Memory B cell (primary cell): ENCODE data around the gene GNG4.
A peak's percentile ranks its signal among the peaks of the same experiment; 100 is the strongest.
"Not testable (repeated sequence)": the region's sequence is repeated elsewhere in the genome, so short reads cannot be mapped to it uniquely, and the experiment has no call there.

Experiments
- ATAC-seq: fragments of 150-1000 bp; cut with Tn5 transposase; 2 replicates; pipeline ENCODE4 v1.10.0; 2021; ENCODE audit warnings: low read depth, mild to moderate bottlenecking, moderate library complexity
- DNase-seq, 2 donors: peaks; one replicate each; pipeline ENCODE4 v3.0.0; 2022; ENCODE audit warnings: low spot score in 2 of 2
- H3K27ac Mint-ChIP-seq: one replicate; pipeline ENCODE4 v1.8.0; 2022; ENCODE audit warnings: mild to moderate bottlenecking, moderate library complexity, mixed read lengths
- H3K27me3 Mint-ChIP-seq: one replicate; pipeline ENCODE4 v1.8.0; 2022; ENCODE audit warnings: mixed read lengths
- H3K36me3 Mint-ChIP-seq: one replicate; pipeline ENCODE4 v1.8.0; 2022; ENCODE audit warnings: mild to moderate bottlenecking, mixed read lengths
- H3K4me1 Mint-ChIP-seq: one replicate; pipeline ENCODE4 v1.8.0; 2022; ENCODE audit warnings: mixed read lengths
- H3K4me3 Mint-ChIP-seq: one replicate; pipeline ENCODE4 v1.8.0; 2022; ENCODE audit warnings: mild to moderate bottlenecking, moderate library complexity, mixed read lengths
- H3K9me3 Mint-ChIP-seq: one replicate; pipeline ENCODE4 v1.8.0; 2022; ENCODE audit warnings: mixed read lengths

The GNG4 gene

GRCh38 chr1:235661568-235661967 is 12.0 kb upstream of the GNG4 start:
- no peak for DNase-seq
- no peaks in the 10 kb centered on the region for H3K4me1 Mint-ChIP-seq
- ATAC-seq: no peak
- no peaks in the 10 kb centered on the region for H3K9me3 Mint-ChIP-seq
- H3K27ac Mint-ChIP-seq: no peak overlapping the region
- H3K36me3 Mint-ChIP-seq: peaks cover 29% of the 10 kb centered on the region
- H3K4me3 Mint-ChIP-seq: no peak overlapping the region
- no peaks in the 10 kb centered on the region for H3K27me3 Mint-ChIP-seq

GRCh38 chr1:235659186-235659771 is 9.7 kb upstream of the GNG4 start:
- peaks cover 31% of the 10 kb centered on the region for H3K36me3 Mint-ChIP-seq
- peaks cover 4% of the 10 kb centered on the region for H3K27me3 Mint-ChIP-seq
- no peak overlapping the region for H3K27ac Mint-ChIP-seq
- H3K4me1 Mint-ChIP-seq: no peaks in the 10 kb centered on the region
- H3K4me3 Mint-ChIP-seq: no peak overlapping the region
- DNase-seq: no peak
- ATAC-seq: no peak
- peaks cover 1% of the 10 kb centered on the region for H3K9me3 Mint-ChIP-seq

GRCh38 chr1:235657747-235658526 is 8.4 kb upstream of the GNG4 start:
- no peak for DNase-seq
- no peak overlapping the region for H3K27ac Mint-ChIP-seq
- peaks cover 5% of the 10 kb centered on the region for H3K9me3 Mint-ChIP-seq
- H3K4me1 Mint-ChIP-seq: no peaks in the 10 kb centered on the region
- peaks cover 24% of the 10 kb centered on the region for H3K36me3 Mint-ChIP-seq
- no peak for ATAC-seq
- peaks cover 9% of the 10 kb centered on the region for H3K27me3 Mint-ChIP-seq
- no peak overlapping the region for H3K4me3 Mint-ChIP-seq

GRCh38 chr1:235657269-235657668 is 7.7 kb upstream of the GNG4 start:
- peaks cover 5% of the 10 kb centered on the region for H3K9me3 Mint-ChIP-seq
- ATAC-seq: no peak

GRCh38 chr1:235652364-235652763 is 2.8 kb upstream of the GNG4 start:
- ATAC-seq: no peak
- peaks cover 18% of the 10 kb centered on the region for H3K27me3 Mint-ChIP-seq
- H3K4me3 Mint-ChIP-seq: no peak overlapping the region
- DNase-seq: no peak
- H3K36me3 Mint-ChIP-seq: peaks cover 7% of the 10 kb centered on the region
- H3K4me1 Mint-ChIP-seq: peaks cover 7% of the 10 kb centered on the region
- H3K9me3 Mint-ChIP-seq: peaks cover 5% of the 10 kb centered on the region
- no peak overlapping the region for H3K27ac Mint-ChIP-seq

More at GRCh38 chr1:235657269-235657668, 7.7 kb upstream of the GNG4 start:
- Mint-ChIP-seq H3K36me3 (peaks cover 19% of the 10 kb centered on the region), H3K4me3 (no peak overlapping the region), H3K27me3 (peaks cover 11% of the 10 kb centered on the region), H3K27ac (no peak overlapping the region), H3K4me1 (no peaks in the 10 kb centered on the region)
- DNase-seq: no peak

- H3K27me3 Mint-ChIP-seq: peaks cover 22% of the 10 kb centered on the region
- H3K4me1 Mint-ChIP-seq: peaks cover 7% of the 10 kb centered on the region
- H3K36me3 Mint-ChIP-seq: peaks cover 3% of the 10 kb centered on the region
- DNase-seq (no peak), ATAC-seq (no peak)
- peak overlapping the region; percentile 53 for H3K4me3 Mint-ChIP-seq
- H3K9me3 Mint-ChIP-seq: peaks cover 5% of the 10 kb centered on the region
- no peak overlapping the region for H3K27ac Mint-ChIP-seq
Measured at GRCh38 chr1:235651170-235651806, 1.7 kb upstream of the GNG4 start.

GRCh38 chr1:235650341-235651169 is 971 bp upstream of the GNG4 start:
- H3K36me3 Mint-ChIP-seq: peaks cover 3% of the 10 kb centered on the region
- peak in 1 of 2 donors; percentile 3 for DNase-seq
- peak overlapping the region; percentile 53 for H3K4me3 Mint-ChIP-seq
- peaks cover 5% of the 10 kb centered on the region for H3K9me3 Mint-ChIP-seq
- no peak overlapping the region for H3K27ac Mint-ChIP-seq
- H3K27me3 Mint-ChIP-seq: peaks cover 25% of the 10 kb centered on the region
- ATAC-seq: peak; percentile 29
- H3K4me1 Mint-ChIP-seq: peaks cover 7% of the 10 kb centered on the region

- peak overlapping the region; percentile 78 for H3K4me3 Mint-ChIP-seq
- H3K27ac Mint-ChIP-seq: no peak overlapping the region
Measured at GRCh38 chr1:235648954-235649367, 623 bp downstream of the GNG4 start.

GRCh38 chr1:235648407-235648907 is 1.1 kb downstream of the GNG4 start:
- peak overlapping the region; percentile 78 for H3K4me3 Mint-ChIP-seq
- H3K36me3 Mint-ChIP-seq: no peaks in the 10 kb centered on the region
- peaks cover 7% of the 10 kb centered on the region for H3K4me1 Mint-ChIP-seq
- peaks cover 25% of the 10 kb centered on the region for H3K27me3 Mint-ChIP-seq
- no peaks in the 10 kb centered on the region for H3K9me3 Mint-ChIP-seq
- DNase-seq (no peak), ATAC-seq (no peak)
- H3K27ac Mint-ChIP-seq: no peak overlapping the region

More at GRCh38 chr1:235648954-235649367, 623 bp downstream of the GNG4 start:
- H3K27me3 Mint-ChIP-seq: peaks cover 27% of the 10 kb centered on the region
- peaks cover 3% of the 10 kb centered on the region for H3K9me3 Mint-ChIP-seq
- ATAC-seq (peak; percentile 67), DNase-seq (peak; percentile 21 to 35)
- peaks cover 7% of the 10 kb centered on the region for H3K4me1 Mint-ChIP-seq
- no peaks in the 10 kb centered on the region for H3K36me3 Mint-ChIP-seq

GRCh38 chr1:235647537-235647936 is 2.0 kb downstream of the GNG4 start:
- peaks cover 30% of the 10 kb centered on the region for H3K27me3 Mint-ChIP-seq
- H3K4me1 Mint-ChIP-seq: peaks cover 13% of the 10 kb centered on the region
- not testable (repeated sequence) for ATAC-seq, H3K4me3 Mint-ChIP-seq, H3K9me3 Mint-ChIP-seq, DNase-seq, H3K36me3 Mint-ChIP-seq, H3K27ac Mint-ChIP-seq

GRCh38 chr1:235646463-235646862 is 3.1 kb downstream of the GNG4 start:
- H3K36me3 Mint-ChIP-seq: no peaks in the 10 kb centered on the region
- H3K27ac Mint-ChIP-seq: no peak overlapping the region
- peaks cover 21% of the 10 kb centered on the region for H3K4me1 Mint-ChIP-seq
- peaks cover 36% of the 10 kb centered on the region for H3K27me3 Mint-ChIP-seq
- no peaks in the 10 kb centered on the region for H3K9me3 Mint-ChIP-seq
- no peak overlapping the region for H3K4me3 Mint-ChIP-seq
- ATAC-seq (no peak), DNase-seq (no peak)

GRCh38 chr1:235644693-235645305 is 4.8 kb downstream of the GNG4 start:
- no peak for ATAC-seq
- H3K4me3 Mint-ChIP-seq: no peak overlapping the region
- H3K9me3 Mint-ChIP-seq: no peaks in the 10 kb centered on the region
- no peaks in the 10 kb centered on the region for H3K36me3 Mint-ChIP-seq
- H3K4me1 Mint-ChIP-seq: peaks cover 17% of the 10 kb centered on the region
- H3K27ac Mint-ChIP-seq: no peak overlapping the region
- H3K27me3 Mint-ChIP-seq: peaks cover 33% of the 10 kb centered on the region
- DNase-seq: no peak
